Measurements from ENCODE around the gene PRKACA.

The PRKACA gene

GRCh38 chr19:14089412-14089661 is 28.2 kb downstream of the PRKACA start:
- Histone ChIP-seq H3K9me3 (ENCODE audit: control insufficient read depth in 5 of 5, low read length in 5 of 5) (peaks cover 0 to 9% (median 8%) of the 10 kb centered on the region in 5 donors), H3K36me3 (ENCODE audit: control insufficient read depth in 5 of 5, insufficient read depth in 5 of 5, low read length in 5 of 5) (peaks cover 0 to 15% (median 11%) of the 10 kb centered on the region in 5 donors), H3K4me3 (ENCODE audit: low read depth in 1 of 5, low read length in 5 of 5) (peak overlapping the region; percentile 26 to 69 (median 50)), H3K27ac (ENCODE audit: low read depth, low read length) (no peak overlapping the region), H3K27me3 (ENCODE audit: control insufficient read depth in 5 of 5, insufficient read depth in 4 of 5, low read length in 5 of 5) (no peaks in the 10 kb centered on the region), H3K4me1 (ENCODE audit: control insufficient read depth in 5 of 5, insufficient read depth in 5 of 5, low read length in 5 of 5) (peaks cover 0 to 21% (median 15%) of the 10 kb centered on the region in 5 donors), H3K9ac (ENCODE audit: low read length in 5 of 5) (no peak overlapping the region)

- peaks cover 0 to 15% (median 11%) of the 10 kb centered on the region in 5 donors for H3K36me3 ChIP-seq (ENCODE audit: control insufficient read depth in 5 of 5, insufficient read depth in 5 of 5, low read length in 5 of 5)
- peaks cover 0 to 21% (median 15%) of the 10 kb centered on the region in 5 donors for H3K4me1 ChIP-seq (ENCODE audit: control insufficient read depth in 5 of 5, insufficient read depth in 5 of 5, low read length in 5 of 5)
- H3K9me3 ChIP-seq (ENCODE audit: control insufficient read depth in 5 of 5, low read length in 5 of 5), result peaks cover 0 to 9% (median 8%) of the 10 kb centered on the region in 5 donors
- H3K4me3 ChIP-seq (ENCODE audit: low read depth in 1 of 5, low read length in 5 of 5), result peak overlapping the region; percentile 26 to 69 (median 50)
- H3K27ac ChIP-seq (ENCODE audit: low read depth, low read length), result no peak overlapping the region
- H3K27me3 ChIP-seq (ENCODE audit: control insufficient read depth in 5 of 5, insufficient read depth in 4 of 5, low read length in 5 of 5), result no peaks in the 10 kb centered on the region
- H3K9ac ChIP-seq (ENCODE audit: low read length in 5 of 5), result no peak overlapping the region
These were observed 28.7 kb downstream of the PRKACA start for GRCh38 chr19:14088634-14089411.

- no peaks in the 10 kb centered on the region for H3K27me3 ChIP-seq (ENCODE audit: control insufficient read depth in 5 of 5, insufficient read depth in 4 of 5, low read length in 5 of 5)
- peaks cover 0 to 11% (median 10%) of the 10 kb centered on the region in 5 donors for H3K36me3 ChIP-seq (ENCODE audit: control insufficient read depth in 5 of 5, insufficient read depth in 5 of 5, low read length in 5 of 5)
- H3K9me3 ChIP-seq (ENCODE audit: control insufficient read depth in 5 of 5, low read length in 5 of 5), result no peaks in the 10 kb centered on the region
- no peak overlapping the region for H3K4me3 ChIP-seq (ENCODE audit: low read depth in 1 of 5, low read length in 5 of 5)
- no peak overlapping the region for H3K9ac ChIP-seq (ENCODE audit: low read length in 5 of 5)
- H3K27ac ChIP-seq (ENCODE audit: low read depth, low read length), result no peak overlapping the region
- peaks cover 3 to 24% (median 21%) of the 10 kb centered on the region in 5 donors for H3K4me1 ChIP-seq (ENCODE audit: control insufficient read depth in 5 of 5, insufficient read depth in 5 of 5, low read length in 5 of 5)
These were observed 31.5 kb downstream of the PRKACA start for GRCh38 chr19:14086098-14086497.

GRCh38 chr19:14085309-14085995 is 32.1 kb downstream of the PRKACA start, which contains the start of gene C19orf67:
C19orf67 (minus strand) TSS chr19:14085783; CDS start chr19:14085627, 156 bp downstream.
- Histone ChIP-seq H3K4me1 (ENCODE audit: control insufficient read depth in 5 of 5, insufficient read depth in 5 of 5, low read length in 5 of 5) (peaks cover 3 to 31% (median 26%) of the 10 kb centered on the region in 5 donors), H3K9ac (ENCODE audit: low read length in 5 of 5) (no peak within 1 kb of the TSS), H3K27ac (ENCODE audit: low read depth, low read length) (no peak within 1 kb of the TSS), H3K4me3 (ENCODE audit: low read depth in 1 of 5, low read length in 5 of 5) (no peak within 1 kb of the TSS), H3K27me3 (ENCODE audit: control insufficient read depth in 5 of 5, insufficient read depth in 4 of 5, low read length in 5 of 5) (no peaks in the 10 kb centered on the region), H3K36me3 (ENCODE audit: control insufficient read depth in 5 of 5, insufficient read depth in 5 of 5, low read length in 5 of 5) (peaks cover 0 to 11% (median 10%) of the 10 kb centered on the region in 5 donors), H3K9me3 (ENCODE audit: control insufficient read depth in 5 of 5, low read length in 5 of 5) (no peaks in the 10 kb centered on the region)

- Histone ChIP-seq H3K9me3 (ENCODE audit: control insufficient read depth in 5 of 5, low read length in 5 of 5) (no peaks in the 10 kb centered on the region), H3K4me1 (ENCODE audit: control insufficient read depth in 5 of 5, insufficient read depth in 5 of 5, low read length in 5 of 5) (peaks cover 3 to 26% (median 24%) of the 10 kb centered on the region in 5 donors), H3K36me3 (ENCODE audit: control insufficient read depth in 5 of 5, insufficient read depth in 5 of 5, low read length in 5 of 5) (no peaks in the 10 kb centered on the region), H3K9ac (ENCODE audit: low read length in 5 of 5) (peak overlapping the region in 2 of 5 donors; percentile 86 to 94), H3K4me3 (ENCODE audit: low read depth in 1 of 5, low read length in 5 of 5) (peak overlapping the region in 3 of 5 donors; percentile 76 to 91 (median 86)), H3K27ac (ENCODE audit: low read depth, low read length) (peak overlapping the region; percentile 94), H3K27me3 (ENCODE audit: control insufficient read depth in 5 of 5, insufficient read depth in 4 of 5, low read length in 5 of 5) (no peaks in the 10 kb centered on the region)
These were observed 34.9 kb downstream of the PRKACA start for GRCh38 chr19:14082675-14082960.

- Histone ChIP-seq H3K36me3 (ENCODE audit: control insufficient read depth in 5 of 5, insufficient read depth in 5 of 5, low read length in 5 of 5) (no peaks in the 10 kb centered on the region), H3K4me3 (ENCODE audit: low read depth in 1 of 5, low read length in 5 of 5) (peak overlapping the region; percentile 76 to 91 (median 85)), H3K27ac (ENCODE audit: low read depth, low read length) (peak overlapping the region; percentile 94), H3K4me1 (ENCODE audit: control insufficient read depth in 5 of 5, insufficient read depth in 5 of 5, low read length in 5 of 5) (peaks cover 3 to 26% (median 24%) of the 10 kb centered on the region in 5 donors), H3K27me3 (ENCODE audit: control insufficient read depth in 5 of 5, insufficient read depth in 4 of 5, low read length in 5 of 5) (no peaks in the 10 kb centered on the region), H3K9ac (ENCODE audit: low read length in 5 of 5) (peak overlapping the region; percentile 30 to 94 (median 86)), H3K9me3 (ENCODE audit: control insufficient read depth in 5 of 5, low read length in 5 of 5) (no peaks in the 10 kb centered on the region)
These were observed 35.5 kb downstream of the PRKACA start for GRCh38 chr19:14081797-14082674.

GRCh38 chr19:14080887-14081796 is 36.4 kb downstream of the PRKACA start:
- peak overlapping the region; percentile 81 to 94 (median 86) for H3K4me3 ChIP-seq (ENCODE audit: low read depth in 1 of 5, low read length in 5 of 5)
- no peaks in the 10 kb centered on the region for H3K27me3 ChIP-seq (ENCODE audit: control insufficient read depth in 5 of 5, insufficient read depth in 4 of 5, low read length in 5 of 5)
- peak overlapping the region; percentile 94 for H3K27ac ChIP-seq (ENCODE audit: low read depth, low read length)

GRCh38 chr19:14078411-14078810 is 39.2 kb downstream of the PRKACA start:
- H3K9me3 ChIP-seq (ENCODE audit: control insufficient read depth in 5 of 5, low read length in 5 of 5), result no peaks in the 10 kb centered on the region
- no peaks in the 10 kb centered on the region for H3K36me3 ChIP-seq (ENCODE audit: control insufficient read depth in 5 of 5, insufficient read depth in 5 of 5, low read length in 5 of 5)
- H3K4me1 ChIP-seq (ENCODE audit: control insufficient read depth in 5 of 5, insufficient read depth in 5 of 5, low read length in 5 of 5), result peaks cover 5 to 51% (median 44%) of the 10 kb centered on the region in 5 donors
- no peaks in the 10 kb centered on the region for H3K27me3 ChIP-seq (ENCODE audit: control insufficient read depth in 5 of 5, insufficient read depth in 4 of 5, low read length in 5 of 5)
- no peak overlapping the region for H3K4me3 ChIP-seq (ENCODE audit: low read depth in 1 of 5, low read length in 5 of 5)
- no peak overlapping the region for H3K27ac ChIP-seq (ENCODE audit: low read depth, low read length)
- no peak overlapping the region for H3K9ac ChIP-seq (ENCODE audit: low read length in 5 of 5)

More at GRCh38 chr19:14080887-14081796, 36.4 kb downstream of the PRKACA start:
- Histone ChIP-seq H3K9ac (ENCODE audit: low read length in 5 of 5) (peak overlapping the region; percentile 39 to 97 (median 92)), H3K9me3 (ENCODE audit: control insufficient read depth in 5 of 5, low read length in 5 of 5) (no peaks in the 10 kb centered on the region), H3K36me3 (ENCODE audit: control insufficient read depth in 5 of 5, insufficient read depth in 5 of 5, low read length in 5 of 5) (no peaks in the 10 kb centered on the region), H3K4me1 (ENCODE audit: control insufficient read depth in 5 of 5, insufficient read depth in 5 of 5, low read length in 5 of 5) (peaks cover 3 to 26% (median 24%) of the 10 kb centered on the region in 5 donors)

Measured in subcutaneous abdominal adipose tissue (tissue), 5 donors.